GM12891 (cell line): ENCODE measurements around the gene POLE2.

Source experiments
- POLR2A ChIP-seq: IDR thresholded peaks from 2 replicates; pipeline ENCODE4 v1.6.1; 2011; ENCODE audit warnings: low read depth, low read length, control low read depth
- POLR2AphosphoS5 ChIP-seq: IDR thresholded peaks from 2 replicates; pipeline ENCODE4 v1.6.1; 2011; ENCODE audit warnings: low read depth, low read length, control low read depth
- POU2F2 ChIP-seq: IDR thresholded peaks from 2 replicates; pipeline ENCODE4 v1.6.1; 2011; ENCODE audit warnings: low read depth, mild to moderate bottlenecking, control low read depth, low read length, moderate library complexity
- TAF1 ChIP-seq: IDR thresholded peaks from 2 replicates; pipeline ENCODE4 v1.6.1; 2011; ENCODE audit warnings: low read depth, low read length, control low read depth

DNA sequence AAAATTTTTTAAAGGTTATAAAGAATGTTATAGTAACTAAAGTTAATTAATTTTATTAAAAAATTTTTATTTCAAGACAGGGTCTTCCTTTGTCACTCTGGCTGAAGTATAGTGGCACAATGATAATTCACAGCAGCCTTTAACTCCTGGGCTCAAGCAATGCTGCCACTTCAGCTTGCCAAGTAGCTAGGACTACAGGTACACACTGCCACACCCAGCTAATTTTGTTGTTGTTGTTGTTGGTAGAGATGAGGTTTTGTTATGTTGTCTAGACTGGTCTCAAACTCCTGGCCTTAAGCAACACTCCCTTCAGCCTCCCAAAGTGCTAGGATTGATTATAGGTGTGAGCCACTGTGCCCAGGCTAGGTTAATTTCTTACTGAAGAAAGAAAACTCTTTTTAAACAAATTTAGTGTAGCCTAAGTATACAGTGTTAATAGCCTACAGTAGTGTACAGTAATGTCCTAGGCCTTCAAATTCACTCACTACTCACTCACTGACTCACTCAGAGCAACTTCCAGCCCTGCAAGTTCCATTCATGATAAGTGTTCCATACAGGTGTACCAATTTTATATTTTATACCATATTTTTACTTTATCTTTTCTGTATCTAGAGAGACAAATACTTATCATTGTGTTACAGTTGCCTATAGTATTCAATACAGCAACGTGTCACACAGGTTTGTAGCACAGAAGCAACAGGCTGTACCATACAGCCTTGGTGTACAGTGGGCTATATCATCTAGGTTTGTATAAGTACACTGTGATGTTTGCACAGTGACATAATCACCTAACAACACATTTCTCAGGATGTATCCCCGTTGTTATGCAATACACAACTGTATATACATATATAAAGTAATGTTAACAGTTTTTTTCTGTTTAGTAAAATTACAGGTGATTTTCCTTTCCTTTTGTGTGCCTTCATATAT, 28.2 kb downstream of the POLE2 start:
- TF ChIP-seq POLR2A (no peak), TAF1 (no peak), POLR2AphosphoS5 (no peak), POU2F2 (no peak)
